Superior temporal gyrus (tissue), 1 donor: ENCODE measurements around the gene DGKE.

Experiments used
- DNase-seq: peaks from one replicate; pipeline ENCODE4 v3.0.0-alpha.2; 2016; ENCODE audit errors: extremely low spot score

The DGKE gene

GRCh38 chr17:56890906-56891674 lies 57.1 kb downstream of the DGKE start:
- DNase-seq: no peak

- no peak for DNase-seq
Observed at GRCh38 chr17:56891751-56892150, 57.8 kb downstream of the DGKE start.

GRCh38 chr17:56892333-56892732 lies 58.4 kb downstream of the DGKE start:
- no peak for DNase-seq

- no peak for DNase-seq
Observed at GRCh38 chr17:56893503-56893902, 59.6 kb downstream of the DGKE start.

GRCh38 chr17:56894859-56895455 lies 61.0 kb downstream of the DGKE start:
- no peak for DNase-seq

GRCh38 chr17:56896217-56896967 lies 62.4 kb downstream of the DGKE start:
- DNase-seq: no peak

- no peak for DNase-seq
Observed at GRCh38 chr17:56896968-56897359, 63.0 kb downstream of the DGKE start.

- DNase-seq: no peak
Observed at GRCh38 chr17:56897646-56898424, 63.9 kb downstream of the DGKE start.

- DNase-seq: no peak
Observed at GRCh38 chr17:56898874-56899273, 64.9 kb downstream of the DGKE start.

GRCh38 chr17:56899403-56899802 lies 65.5 kb downstream of the DGKE start:
- no peak for DNase-seq

- no peak for DNase-seq
Observed at GRCh38 chr17:56902348-56902747, 68.4 kb downstream of the DGKE start.

GRCh38 chr17:56903560-56903959 lies 69.6 kb downstream of the DGKE start:
- DNase-seq: no peak

GRCh38 chr17:56908001-56908542 lies 74.1 kb downstream of the DGKE start:
- no peak for DNase-seq

GRCh38 chr17:56909742-56910508 lies 76.0 kb downstream of the DGKE start:
- no peak for DNase-seq

- DNase-seq: no peak
Observed at GRCh38 chr17:56910509-56911235, 76.7 kb downstream of the DGKE start.

- DNase-seq: no peak
Observed at GRCh38 chr17:56912105-56912999, 78.4 kb downstream of the DGKE start.

- no peak for DNase-seq
Observed at GRCh38 chr17:56913000-56913311, 79.0 kb downstream of the DGKE start.

- DNase-seq: no peak
Observed at GRCh38 chr17:56913353-56913866, 79.5 kb downstream of the DGKE start.
